Kidney epithelial cell (primary cell): Measurements from ENCODE around the gene ACTG1. TPM values are rescaled to one million over a fixed set of nuclear protein-coding genes. Genes with fewer than 3 reads are reported as not detected.

Experiments used
- DNase-seq: peaks from one replicate; pipeline ENCODE4 v3.0.0-alpha.2; 2010; ENCODE audit warnings: low read depth
- H3K27me3 ChIP-seq: 2 replicates; pipeline ENCODE4 v1.6.0; 2011; ENCODE audit warnings: low read length; ENCODE audit not compliant: control insufficient read depth, insufficient read depth
- H3K36me3 ChIP-seq: 2 replicates; pipeline ENCODE4 v1.5.1; 2011; ENCODE audit warnings: low read length; ENCODE audit not compliant: control insufficient read depth, insufficient read depth
- H3K4me3 ChIP-seq: 2 replicates; pipeline ENCODE4 v1.5.1; 2011; ENCODE audit warnings: low read depth, mild to moderate bottlenecking, control low read depth, low read length
- total RNA-seq: library from RNA; depleted of rRNA; stranded (reverse); fragments of >200 nt; gene quantifications from 2 replicates; pipeline ENCODE4 v1.2.3, GENCODE V29; 2015
- TF ChIP-seq, protein P1 (sequence below): IDR thresholded peaks from 2 replicates; pipeline ENCODE4 v1.5.1; 2011; ENCODE audit warnings: mild to moderate bottlenecking, moderate library complexity, low read length, control low read depth, inconsistent platforms; ENCODE audit not compliant: insufficient read depth, poor library complexity, severe bottlenecking

Gene ACTG1
- total RNA-seq, 1 donor from 2014 or later: 9,424 TPM

DNA sequence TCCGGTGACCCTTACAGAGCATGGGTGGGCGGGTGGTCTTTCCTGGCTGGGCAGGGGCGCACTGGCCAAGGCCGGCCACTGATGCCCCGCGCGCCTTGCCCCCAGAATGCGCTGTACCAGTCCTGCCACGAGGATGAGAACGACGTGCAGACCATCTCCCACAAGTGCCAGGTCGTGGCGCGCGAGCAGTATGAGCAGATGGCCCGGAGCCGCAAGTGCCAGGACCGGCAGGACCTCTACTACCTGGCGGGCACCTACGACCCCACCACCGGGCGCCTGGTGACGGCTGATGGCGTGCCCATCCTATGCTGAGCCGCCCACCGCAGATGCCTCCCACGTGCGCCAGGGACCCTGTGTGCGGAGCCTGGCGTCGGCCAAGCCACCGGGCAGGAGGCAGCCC is 49.1 kb downstream of the ACTG1 start:
- Histone ChIP-seq H3K4me3 (no peak overlapping the region), H3K27me3 (no peaks in the 10 kb centered on the region), H3K36me3 (no peaks in the 10 kb centered on the region)
- DNase-seq: no peak
- TF ChIP-seq, protein P1, sequence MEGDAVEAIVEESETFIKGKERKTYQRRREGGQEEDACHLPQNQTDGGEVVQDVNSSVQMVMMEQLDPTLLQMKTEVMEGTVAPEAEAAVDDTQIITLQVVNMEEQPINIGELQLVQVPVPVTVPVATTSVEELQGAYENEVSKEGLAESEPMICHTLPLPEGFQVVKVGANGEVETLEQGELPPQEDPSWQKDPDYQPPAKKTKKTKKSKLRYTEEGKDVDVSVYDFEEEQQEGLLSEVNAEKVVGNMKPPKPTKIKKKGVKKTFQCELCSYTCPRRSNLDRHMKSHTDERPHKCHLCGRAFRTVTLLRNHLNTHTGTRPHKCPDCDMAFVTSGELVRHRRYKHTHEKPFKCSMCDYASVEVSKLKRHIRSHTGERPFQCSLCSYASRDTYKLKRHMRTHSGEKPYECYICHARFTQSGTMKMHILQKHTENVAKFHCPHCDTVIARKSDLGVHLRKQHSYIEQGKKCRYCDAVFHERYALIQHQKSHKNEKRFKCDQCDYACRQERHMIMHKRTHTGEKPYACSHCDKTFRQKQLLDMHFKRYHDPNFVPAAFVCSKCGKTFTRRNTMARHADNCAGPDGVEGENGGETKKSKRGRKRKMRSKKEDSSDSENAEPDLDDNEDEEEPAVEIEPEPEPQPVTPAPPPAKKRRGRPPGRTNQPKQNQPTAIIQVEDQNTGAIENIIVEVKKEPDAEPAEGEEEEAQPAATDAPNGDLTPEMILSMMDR: no peak

- Histone ChIP-seq H3K4me3 (no peak overlapping the region), H3K27me3 (no peaks in the 10 kb centered on the region), H3K36me3 (no peaks in the 10 kb centered on the region)
- DNase-seq: no peak
- TF ChIP-seq, protein P1: no peak
These were observed 50.0 kb downstream of the ACTG1 start for GRCh38 chr17:81462506-81463125.

DNA sequence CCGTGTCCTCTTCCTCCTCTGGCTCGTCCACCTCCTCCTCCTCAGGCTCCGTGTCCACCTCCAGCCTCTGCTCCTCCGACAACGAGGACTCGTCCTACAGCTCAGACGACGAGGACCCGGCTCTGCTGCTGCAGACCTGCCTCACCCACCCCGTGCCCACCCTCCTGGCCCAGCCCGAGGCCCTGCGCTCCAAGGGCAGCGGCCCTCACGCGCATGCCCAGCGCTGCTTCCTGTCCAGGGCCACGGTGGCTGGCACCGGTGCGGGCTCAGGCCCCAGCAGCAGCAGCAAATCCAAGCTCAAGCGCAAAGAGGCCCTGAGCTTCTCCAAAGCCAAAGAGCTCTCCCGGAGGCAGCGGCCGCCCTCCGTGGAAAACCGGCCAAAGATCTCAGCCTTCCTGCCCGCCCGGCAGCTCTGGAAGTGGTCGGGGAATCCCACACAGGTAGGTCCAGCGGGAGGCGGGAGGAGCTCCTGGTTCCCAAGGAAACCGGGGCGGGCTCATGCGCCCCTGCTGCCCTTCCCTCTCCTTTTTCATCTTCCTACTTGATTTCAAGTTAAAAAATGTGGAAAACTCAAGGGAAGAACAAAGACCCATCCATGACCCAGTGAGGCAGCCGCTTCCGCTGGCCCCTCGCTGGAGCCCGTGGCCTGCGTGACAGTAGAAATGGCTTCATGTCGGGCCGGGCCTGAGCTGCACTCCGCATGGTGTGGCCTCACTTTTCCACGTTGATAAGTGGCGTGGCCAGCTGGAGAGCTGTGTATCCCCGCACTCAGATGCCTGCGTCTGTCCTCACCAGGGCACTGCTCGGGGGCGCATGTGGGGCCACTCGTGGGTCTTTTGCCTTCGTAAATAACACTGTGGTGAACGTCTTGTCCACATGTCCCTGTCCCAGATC is 50.7 kb downstream of the ACTG1 start:
- no peak overlapping the region for H3K4me3 ChIP-seq
- no peaks in the 10 kb centered on the region for H3K36me3 ChIP-seq
- TF ChIP-seq, protein P1: no peak
- no peaks in the 10 kb centered on the region for H3K27me3 ChIP-seq
- DNase-seq: no peak

GRCh38 chr17:81460856-81461460 is 51.6 kb downstream of the ACTG1 start:
- no peak for DNase-seq
- TF ChIP-seq, protein P1: no peak
- no peak overlapping the region for H3K4me3 ChIP-seq

More at GRCh38 chr17:81460856-81461460, 51.6 kb downstream of the ACTG1 start:
- Histone ChIP-seq H3K36me3 (no peaks in the 10 kb centered on the region), H3K27me3 (no peaks in the 10 kb centered on the region)

Other genes starting within 250 kb of the ACTG1 start
- gene SLC38A10, start 217.5 kb downstream of the ACTG1 start, total RNA-seq: 100 and 120 TPM in 2 replicates
- gene BAHCC1, start 117.3 kb downstream of the ACTG1 start, total RNA-seq: 6.6 and 15.1 TPM in 2 replicates
- 0.29 and 0.41 TPM in 2 replicates for gene FSCN2, start 15.6 kb upstream of the ACTG1 start, total RNA-seq
- gene FAAP100, start 39.6 kb upstream of the ACTG1 start, total RNA-seq: 41.4 and 49.1 TPM in 2 replicates
- 61.4 and 73.3 TPM in 2 replicates for gene NPLOC4, start 124.3 kb upstream of the ACTG1 start, total RNA-seq
- 0.17 and 0.68 TPM in 2 replicates for gene TSPAN10, start 124.4 kb upstream of the ACTG1 start, total RNA-seq
- gene PDE6G, start 143.7 kb upstream of the ACTG1 start, total RNA-seq: 2.2 and 5.3 TPM in 2 replicates
- 31.3 and 41.7 TPM in 2 replicates for gene OXLD1, start 153.8 kb upstream of the ACTG1 start, total RNA-seq
- gene CCDC137, start 153.9 kb upstream of the ACTG1 start, total RNA-seq: 22.0 and 25.6 TPM in 2 replicates
- 58.9 and 67.1 TPM in 2 replicates for gene ARL16, start 171.0 kb upstream of the ACTG1 start, total RNA-seq
- 215 and 239 TPM in 2 replicates for gene HGS, start 171.2 kb upstream of the ACTG1 start, total RNA-seq
- 66.1 and 70.5 TPM in 2 replicates for gene MRPL12, start 190.6 kb upstream of the ACTG1 start, total RNA-seq
- gene SLC25A10, start 199.5 kb upstream of the ACTG1 start, total RNA-seq: 23.7 and 27.8 TPM in 2 replicates